Body of pancreas (tissue), 4 donors: ENCODE results near the gene LMO1.

Source experiments
- POLR2A ChIP-seq, 3 donors: fragments of 450-650 bp; IDR thresholded peaks; one replicate each; pipeline ENCODE4 v1.6.1; 2016; ENCODE audit warnings: antibody characterized with exemption in 3 of 3, mild to moderate bottlenecking in 2 of 3
- TF ChIP-seq, protein P1 (sequence below), 7 experiments: fragments of 450-650 bp in 4 of 7; fragments of 200-600 bp in 3 of 7; sonication (generic) in 3 of 7; IDR thresholded peaks; one replicate each; pipeline ENCODE4 v1.5.1; 2016 to 2019; ENCODE audit warnings: antibody characterized with exemption in 7 of 7

DNA sequence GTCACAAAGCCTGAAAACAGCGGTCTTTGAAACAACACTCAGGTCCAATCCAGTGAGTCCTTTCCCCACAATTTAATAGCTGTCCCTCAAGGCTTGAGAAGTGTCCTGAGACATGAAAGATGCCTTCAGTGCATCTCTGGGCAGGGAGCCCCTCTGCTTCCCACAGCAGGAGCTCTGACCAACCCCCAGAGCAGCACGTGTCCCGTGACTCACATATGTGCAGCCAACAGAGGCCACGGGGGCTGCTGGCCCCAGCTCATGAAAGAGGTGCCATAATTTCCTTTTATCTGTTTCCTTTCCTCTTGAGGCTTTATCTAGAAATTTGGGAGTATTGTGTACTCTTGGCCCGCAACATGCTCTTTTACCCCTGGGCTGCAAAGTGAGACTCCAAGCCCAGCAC lies 33.2 kb upstream of the LMO1 start:
- TF ChIP-seq POLR2A (IDR thresholded peaks at IDR 0.05), result no peak
- TF ChIP-seq, protein P1, sequence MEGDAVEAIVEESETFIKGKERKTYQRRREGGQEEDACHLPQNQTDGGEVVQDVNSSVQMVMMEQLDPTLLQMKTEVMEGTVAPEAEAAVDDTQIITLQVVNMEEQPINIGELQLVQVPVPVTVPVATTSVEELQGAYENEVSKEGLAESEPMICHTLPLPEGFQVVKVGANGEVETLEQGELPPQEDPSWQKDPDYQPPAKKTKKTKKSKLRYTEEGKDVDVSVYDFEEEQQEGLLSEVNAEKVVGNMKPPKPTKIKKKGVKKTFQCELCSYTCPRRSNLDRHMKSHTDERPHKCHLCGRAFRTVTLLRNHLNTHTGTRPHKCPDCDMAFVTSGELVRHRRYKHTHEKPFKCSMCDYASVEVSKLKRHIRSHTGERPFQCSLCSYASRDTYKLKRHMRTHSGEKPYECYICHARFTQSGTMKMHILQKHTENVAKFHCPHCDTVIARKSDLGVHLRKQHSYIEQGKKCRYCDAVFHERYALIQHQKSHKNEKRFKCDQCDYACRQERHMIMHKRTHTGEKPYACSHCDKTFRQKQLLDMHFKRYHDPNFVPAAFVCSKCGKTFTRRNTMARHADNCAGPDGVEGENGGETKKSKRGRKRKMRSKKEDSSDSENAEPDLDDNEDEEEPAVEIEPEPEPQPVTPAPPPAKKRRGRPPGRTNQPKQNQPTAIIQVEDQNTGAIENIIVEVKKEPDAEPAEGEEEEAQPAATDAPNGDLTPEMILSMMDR (IDR thresholded peaks at IDR 0.05), result no peak
